Measurements from ENCODE around the gene TSKU.

GRCh38 chr11:76807206-76807875 is 24.2 kb downstream of the TSKU start:
- TF ChIP-seq CTCF (IDR thresholded peaks at IDR 0.05; ENCODE audit: insufficient read depth, low read depth, low read length) (peak; percentile 66), EZH2 (IDR thresholded peaks at IDR 0.05; ENCODE audit: insufficient read depth, low read length) (no peak)
